NCI-H2227 (cell line): ENCODE data around the gene SLC25A21.
"Not testable (repeated sequence)": the region's sequence is repeated elsewhere in the genome, so short reads cannot be mapped to it uniquely, and the experiment has no call there.

Source experiments
- DNase-seq: peaks from one replicate; lab custom pipeline; 2025; ENCODE audit not compliant: unreplicated experiment; lab: John Stamatoyannopoulos, UW

Gene SLC25A21

DNA sequence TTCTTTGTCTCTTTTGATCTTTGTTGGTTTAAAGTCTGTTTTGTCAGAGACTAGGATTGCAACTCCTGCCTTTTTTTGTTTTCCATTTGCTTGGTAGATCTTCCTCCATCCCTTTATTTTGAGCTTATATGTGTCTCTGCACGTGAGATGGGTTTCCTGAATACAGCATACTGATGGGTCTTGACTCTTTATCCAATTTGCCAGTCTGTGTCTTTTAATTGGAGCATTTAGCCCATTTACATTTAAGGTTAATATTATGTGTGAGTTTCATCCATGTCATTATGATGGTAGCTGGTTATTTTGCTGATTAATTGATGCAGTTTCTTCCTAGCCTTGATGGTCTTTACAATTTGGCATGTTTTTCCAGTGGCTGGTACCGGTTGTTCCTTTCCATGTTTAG is 276.1 kb downstream of the SLC25A21 start:
- not testable (repeated sequence) for DNase-seq

DNA sequence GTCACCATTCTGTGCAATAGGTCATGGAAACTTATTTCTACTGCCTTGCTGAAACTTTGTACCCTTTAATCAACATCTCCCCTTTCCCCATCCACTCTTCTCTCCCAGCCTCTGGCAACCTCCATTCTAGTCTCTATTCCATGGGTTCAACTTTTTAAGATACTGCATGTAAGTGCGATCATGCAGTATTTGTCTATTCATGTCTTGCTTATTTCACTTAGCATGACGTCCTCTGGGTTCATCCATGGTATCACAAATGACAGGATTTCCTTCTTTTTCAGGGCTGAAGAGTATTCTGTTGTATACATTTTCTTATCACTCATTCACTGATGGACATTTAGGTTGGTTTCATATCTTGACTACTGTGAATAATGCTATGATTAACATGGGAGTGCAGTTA is 288.4 kb downstream of the SLC25A21 start:
- DNase-seq = no peak

DNA sequence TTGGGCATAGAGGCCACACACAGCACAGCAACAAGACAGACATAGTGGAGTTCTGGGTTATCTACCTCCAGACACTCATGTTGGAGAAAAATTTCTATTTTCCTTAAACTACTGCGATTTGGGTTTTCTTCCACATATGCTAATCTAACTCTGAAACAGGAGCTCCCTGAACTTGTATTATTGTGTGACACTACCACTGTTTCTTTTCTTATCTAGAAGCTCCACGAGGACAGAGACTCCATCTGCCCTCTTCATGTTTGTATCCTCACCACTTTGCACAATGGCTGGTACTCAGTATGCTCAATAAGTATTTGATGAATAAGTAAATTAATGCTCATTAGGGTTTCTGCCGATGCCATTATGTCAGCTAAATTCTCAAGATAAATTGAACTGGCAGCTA is 292.1 kb downstream of the SLC25A21 start:
- no peak for DNase-seq

DNA sequence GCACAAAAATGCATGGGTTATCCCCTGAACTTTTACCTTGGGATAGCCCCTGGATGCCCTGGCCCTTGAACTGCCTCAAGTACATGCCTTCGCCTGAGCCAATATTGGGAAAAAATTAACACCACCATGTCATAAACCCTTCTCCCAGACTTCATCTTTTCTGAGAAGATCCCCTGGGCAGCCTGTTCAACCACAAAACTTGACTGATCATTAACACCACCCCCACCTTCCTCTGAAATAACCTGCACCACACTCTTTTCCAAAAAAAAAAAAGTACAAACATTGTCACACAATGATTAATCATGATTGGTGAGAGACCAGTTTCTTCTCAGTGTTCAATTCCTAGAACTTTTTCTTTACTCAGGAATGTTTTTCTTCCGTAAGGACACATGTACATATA is 292.8 kb downstream of the SLC25A21 start:
- no peak for DNase-seq

DNA sequence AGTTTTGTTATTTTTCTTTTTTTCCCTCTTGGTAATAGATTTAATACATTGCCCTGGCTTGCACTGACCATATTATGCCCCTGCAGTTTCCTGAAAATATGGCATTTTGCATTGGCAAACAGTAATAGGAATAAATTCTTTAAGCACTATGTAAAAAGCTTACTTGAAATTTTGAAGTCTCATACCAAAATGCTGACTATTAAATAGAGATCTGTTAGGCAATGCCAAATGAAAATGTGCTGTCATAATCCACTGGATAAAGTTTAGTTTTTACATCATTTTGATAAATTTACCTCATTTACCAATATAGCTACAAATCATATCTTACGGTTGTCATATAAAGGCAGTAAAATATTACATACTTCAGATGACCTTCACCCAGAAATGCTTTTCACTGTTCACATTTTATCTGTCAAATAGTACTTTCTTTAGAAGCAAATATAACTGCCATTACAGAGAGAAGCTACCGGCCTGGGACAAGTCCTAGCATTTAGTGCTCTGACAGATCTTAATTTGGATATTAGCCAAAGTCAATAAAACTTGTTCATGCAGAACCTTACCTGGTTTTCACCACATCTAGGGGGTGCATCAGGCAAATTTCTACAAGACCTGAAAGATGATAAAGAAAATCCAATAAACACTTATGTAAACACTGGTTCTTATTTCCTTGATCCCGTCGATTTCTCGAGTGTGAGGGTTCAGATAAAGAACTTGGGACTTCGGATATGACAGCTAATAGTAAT is 297.8 kb downstream of the SLC25A21 start:
- no peak for DNase-seq

DNA sequence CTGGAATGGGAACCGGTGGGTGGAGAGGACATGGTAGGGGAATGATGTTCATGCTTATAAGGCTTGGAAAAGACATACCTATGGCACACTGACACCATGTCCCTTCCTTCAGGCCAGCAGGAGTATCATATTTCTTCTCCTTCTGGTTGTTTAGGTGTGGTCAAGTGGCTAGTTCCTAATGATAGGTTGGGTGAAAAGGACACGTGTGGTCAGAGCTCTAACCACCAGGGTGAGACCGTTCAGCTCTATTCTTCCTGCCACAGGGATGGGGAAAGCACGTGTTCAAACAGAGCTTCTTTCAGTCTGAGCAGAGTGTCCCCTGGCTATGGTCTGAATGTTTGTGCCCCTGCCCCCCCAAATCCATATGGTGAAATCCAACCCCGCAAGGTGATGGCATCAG is 301.6 kb downstream of the SLC25A21 start:
- DNase-seq = no peak

DNA sequence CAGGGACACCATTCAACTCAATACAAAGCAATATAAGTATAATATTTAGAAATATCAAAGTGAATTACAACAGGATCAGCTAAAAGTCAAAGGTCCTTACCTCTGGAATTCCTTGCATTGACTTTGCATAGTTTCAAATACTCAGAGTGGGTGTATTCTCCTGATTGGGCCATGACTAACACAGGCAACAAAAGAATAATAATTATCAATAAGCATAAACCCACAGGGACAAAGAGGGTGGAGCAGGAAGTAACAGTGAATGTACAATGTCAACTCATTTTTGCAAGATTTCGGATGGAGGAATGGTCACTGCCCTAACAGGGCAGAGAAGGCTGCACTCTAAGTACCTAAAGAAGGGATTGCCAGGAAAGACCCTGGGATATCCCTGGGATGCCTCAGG is 303.3 kb downstream of the SLC25A21 start:
- DNase-seq = no peak

DNA sequence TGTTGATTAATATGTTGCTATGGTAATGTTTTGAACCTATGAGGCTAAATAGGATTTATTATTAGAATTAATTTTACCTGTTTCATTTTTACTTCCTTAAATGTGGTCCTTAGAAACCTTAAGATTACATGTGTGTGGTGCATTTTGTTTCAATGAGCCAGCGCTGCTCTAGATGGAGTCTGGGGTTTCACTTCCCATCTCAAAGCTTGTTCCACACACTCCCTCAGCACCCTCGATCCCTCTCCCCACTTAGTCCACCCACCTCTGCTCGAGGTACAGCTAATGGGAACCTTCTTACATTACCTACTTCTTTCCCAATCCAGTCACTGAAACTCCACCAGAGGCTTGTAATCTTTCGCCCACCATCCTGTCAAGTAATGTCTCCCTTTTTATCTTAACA is 305.5 kb downstream of the SLC25A21 start:
- DNase-seq = no peak

DNA sequence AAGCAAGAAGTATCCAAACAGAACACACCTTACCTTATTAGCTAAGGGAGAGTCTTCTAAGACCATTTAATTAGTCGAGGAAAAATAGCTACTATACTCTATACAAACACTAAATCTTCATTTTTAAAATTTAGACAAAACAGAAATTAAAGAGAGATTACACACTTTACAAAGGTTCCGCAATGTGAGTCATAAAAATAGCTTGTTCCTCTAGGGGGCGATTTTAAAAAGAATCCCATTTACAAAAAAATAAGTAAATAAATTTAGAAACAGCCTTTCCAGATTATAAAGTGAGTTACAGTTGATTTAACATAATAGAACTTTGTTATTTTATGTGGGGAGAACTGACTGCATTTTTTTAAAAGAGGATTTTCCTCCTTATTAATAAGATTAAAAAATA is 309.1 kb downstream of the SLC25A21 start:
- no peak for DNase-seq

DNA sequence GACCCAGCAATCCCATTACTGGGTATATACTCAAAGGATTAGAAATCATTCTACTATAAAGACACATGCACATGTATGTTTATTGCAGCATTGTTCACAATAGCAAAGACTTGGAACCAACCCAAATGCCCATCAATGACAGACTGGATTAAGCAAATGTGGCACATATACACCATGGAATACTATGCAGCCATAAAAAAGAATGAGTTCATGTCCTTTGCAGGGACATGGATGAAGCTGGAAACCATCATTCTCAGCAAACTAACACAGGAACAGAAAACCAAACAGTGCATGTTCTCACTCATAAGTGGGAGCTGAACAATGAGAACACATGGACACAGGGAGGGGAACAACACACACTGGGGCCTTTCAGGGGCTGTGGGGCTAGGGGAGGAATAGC is 310.2 kb downstream of the SLC25A21 start:
- not testable (repeated sequence) for DNase-seq

DNA sequence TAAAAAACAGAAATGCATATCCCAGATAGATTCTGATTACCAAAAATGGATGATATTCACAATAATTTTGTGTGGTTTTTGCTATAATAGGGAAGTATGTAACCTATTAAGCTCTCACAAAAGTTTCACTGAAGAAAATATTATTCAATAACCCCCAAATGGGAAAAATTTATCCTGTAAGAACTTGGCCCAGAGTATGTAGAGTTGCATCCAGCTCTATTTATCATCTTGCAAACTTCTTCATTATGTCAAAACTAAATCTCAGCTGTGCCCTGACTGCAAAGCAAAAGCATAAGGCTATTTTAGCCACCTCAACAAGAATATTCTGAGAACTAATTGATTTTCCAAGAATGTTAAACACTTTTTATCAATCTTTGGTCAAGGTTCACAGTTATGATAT is 311.6 kb downstream of the SLC25A21 start:
- no peak for DNase-seq

DNA sequence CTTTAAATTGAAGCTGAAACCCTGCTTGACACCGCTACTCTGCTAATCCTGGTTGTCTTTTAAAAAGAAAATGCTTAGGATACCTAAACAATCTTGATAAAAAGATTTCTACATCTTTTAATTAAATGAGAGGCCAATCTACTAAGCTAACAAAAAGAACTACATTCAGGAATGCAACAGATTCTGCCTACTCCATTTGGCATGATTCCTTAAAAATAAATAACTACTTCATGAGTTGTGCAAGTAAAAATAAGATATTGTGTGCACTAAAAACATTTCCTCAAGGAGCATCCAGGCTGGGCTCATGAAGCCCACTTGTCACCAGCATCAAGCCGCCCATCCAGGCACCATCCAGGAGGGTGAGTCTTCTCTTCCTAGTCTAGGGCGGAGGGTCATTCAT is 313.3 kb downstream of the SLC25A21 start:
- DNase-seq = no peak

DNA sequence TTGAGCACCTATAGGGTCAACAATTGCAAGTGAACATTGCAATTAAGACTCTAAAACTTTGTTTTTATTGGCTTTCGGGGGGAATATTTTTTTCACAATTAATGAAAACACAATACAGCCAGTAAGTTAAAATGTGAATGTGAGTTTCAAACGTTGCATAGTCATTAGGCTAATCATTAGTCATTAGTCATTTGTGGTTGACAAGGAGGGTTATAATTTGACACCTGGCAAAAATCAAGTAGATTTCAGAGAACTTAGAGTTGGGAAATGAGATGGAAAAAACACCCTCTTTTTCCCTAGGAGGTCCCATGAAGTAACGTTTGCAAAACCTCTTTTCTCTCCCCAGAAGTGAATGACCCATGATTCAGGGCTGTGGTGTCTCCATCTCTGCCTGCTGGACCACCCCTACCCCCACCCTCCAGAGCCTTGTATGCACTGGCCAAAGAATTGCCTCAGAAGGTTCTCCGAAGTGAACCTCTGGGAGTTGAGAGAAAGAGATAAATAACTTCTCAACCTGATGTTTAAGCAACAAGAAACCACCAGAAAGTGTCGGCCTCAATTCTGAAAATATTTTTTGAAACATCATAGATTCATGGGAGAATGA is 314.5 kb downstream of the SLC25A21 start:
- no peak for DNase-seq

DNA sequence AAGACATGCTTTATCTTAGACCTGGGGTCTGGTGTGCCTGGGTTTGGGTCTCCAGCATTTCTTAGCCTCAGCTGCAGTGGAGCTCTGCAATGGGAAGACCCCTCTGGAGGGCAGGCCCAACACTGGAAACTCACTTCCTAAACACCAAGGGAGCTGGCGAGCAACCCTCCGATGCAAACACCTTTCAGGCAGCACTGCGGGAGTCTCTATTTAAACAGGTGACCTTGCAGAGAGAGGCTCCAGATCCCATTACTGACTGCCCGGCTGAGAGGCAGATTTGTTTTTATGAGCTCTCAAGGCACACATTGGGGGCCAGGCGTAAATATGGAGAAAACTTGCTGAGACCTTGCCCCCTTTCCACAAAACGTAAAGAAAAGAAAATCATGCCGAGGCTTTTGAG is 315.3 kb downstream of the SLC25A21 start:
- DNase-seq = peak; percentile 16

DNA sequence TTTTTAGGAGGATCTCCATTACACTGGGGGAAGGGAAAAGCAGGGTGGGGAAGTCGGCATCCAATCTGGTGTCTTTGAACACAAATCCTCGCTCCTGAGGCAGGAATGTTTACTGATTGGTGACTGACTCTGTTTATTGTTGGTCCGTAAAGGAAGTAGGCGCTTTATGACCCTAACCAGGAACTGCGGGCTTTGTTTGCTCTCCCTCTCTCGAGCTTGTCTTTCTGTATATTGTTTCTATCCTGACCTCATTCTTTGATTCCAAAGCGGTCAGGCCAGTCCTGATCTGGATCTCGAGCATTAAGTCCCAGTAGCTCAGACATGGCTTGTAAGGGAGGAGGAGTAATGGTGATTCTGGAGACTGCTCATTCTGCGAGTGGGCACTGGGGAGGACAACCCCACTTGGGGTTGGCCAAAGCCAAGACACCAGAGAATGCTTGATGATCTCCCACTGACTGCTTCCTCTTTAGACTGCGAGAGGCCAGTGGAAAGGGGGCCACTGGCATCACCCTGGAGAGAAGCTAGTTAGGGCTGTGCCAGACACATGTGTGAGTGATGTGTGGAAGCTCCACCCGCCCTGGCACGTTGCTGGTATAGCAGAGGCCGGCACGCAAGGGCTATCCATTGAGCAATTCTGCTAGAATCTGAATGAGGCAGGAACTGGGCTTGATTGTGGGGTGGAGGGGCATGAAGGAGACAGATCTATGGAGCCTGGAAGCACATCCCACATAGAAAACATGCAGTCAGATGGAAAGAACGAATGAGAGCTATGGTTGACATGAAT is 316.1 kb downstream of the SLC25A21 start:
- no peak for DNase-seq

DNA sequence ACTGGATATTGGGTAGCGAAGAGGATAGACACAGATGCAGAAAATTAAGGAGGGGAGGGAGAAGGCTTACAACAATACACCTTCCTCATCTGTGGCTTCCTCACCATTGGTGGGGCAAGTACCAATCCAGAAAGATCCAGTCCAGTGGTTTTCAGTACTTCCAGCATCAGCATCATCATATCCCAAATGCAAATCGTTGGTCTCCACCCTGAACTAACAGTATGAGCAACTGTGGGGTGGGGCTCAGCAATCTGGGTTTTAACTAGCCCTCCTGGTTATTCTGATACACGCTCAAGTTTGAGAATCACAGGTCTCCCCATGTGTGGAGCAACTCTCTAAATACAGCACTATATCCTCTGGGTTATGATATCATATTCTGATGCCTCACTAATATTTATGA is 317.0 kb downstream of the SLC25A21 start:
- no peak for DNase-seq

DNA sequence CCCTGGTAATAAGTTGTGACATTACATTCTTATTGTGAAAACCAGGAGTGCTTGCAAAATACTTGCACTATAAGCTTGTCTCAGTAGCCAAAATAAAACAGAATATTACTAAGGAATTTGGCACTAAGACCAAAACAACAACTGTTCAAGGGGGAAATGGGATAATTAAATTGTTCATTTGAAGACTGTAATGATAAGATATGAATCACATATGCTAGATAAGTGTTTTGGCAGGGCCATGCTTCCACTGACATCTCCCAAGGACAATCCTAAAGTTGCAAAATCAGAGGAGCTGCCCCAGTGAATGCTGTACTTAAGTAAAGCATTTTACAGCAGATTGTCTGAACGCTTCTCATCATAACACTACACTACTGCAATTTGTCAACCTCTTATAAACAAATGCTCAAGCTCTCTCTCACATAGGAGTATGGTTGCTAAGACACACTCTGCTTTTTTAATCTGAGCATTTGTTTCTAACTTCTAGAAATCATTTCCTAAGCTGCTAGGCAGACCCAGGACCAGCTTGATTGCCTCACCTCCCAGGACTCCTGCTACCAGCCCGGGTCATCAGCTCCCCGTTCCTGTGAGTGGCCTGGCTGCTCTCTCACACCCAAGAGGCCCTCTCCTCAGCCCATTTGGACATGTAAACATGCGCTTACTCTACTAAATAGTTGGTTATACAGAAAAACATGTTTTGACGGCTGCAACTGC is 319.3 kb downstream of the SLC25A21 start:
- DNase-seq = no peak

DNA sequence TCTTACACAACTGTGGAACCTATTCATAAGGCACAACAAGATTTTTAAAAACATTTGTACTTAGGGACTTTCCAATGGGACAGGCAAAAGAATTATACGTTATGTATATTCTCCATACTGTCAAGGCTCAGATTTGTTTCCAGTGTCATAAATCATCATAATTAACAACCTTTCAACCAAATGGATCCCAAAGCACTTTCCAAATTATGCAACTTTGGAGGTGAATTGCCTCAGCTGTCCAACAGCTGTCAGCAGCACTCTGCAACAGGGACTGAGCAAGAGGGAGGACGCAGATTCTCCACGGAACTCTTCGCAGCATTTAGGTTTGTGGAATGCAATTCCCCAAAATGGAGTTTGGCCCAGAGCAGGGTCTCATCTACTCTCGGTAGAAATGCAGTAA is 324.2 kb downstream of the SLC25A21 start:
- DNase-seq = no peak

DNA sequence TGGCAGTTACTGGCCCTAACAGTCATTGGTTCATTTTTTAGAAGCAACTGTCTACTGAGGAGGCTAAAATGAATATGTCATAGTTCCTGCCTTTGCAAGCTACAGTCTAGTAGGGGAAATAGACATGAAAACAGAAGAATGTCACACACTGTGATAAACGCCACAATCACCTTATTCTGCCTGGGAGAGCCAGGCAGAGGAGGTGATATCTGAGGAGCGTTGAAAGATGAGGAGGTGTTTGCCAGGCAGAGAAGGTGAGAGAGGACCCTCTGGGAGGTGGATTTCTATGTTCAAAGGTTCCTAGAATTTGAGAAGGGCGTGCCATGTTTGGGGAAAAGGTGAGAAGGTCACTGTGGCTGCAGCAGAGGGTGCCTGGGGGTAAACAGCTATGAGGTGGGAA is 325.0 kb downstream of the SLC25A21 start:
- no peak for DNase-seq

DNA sequence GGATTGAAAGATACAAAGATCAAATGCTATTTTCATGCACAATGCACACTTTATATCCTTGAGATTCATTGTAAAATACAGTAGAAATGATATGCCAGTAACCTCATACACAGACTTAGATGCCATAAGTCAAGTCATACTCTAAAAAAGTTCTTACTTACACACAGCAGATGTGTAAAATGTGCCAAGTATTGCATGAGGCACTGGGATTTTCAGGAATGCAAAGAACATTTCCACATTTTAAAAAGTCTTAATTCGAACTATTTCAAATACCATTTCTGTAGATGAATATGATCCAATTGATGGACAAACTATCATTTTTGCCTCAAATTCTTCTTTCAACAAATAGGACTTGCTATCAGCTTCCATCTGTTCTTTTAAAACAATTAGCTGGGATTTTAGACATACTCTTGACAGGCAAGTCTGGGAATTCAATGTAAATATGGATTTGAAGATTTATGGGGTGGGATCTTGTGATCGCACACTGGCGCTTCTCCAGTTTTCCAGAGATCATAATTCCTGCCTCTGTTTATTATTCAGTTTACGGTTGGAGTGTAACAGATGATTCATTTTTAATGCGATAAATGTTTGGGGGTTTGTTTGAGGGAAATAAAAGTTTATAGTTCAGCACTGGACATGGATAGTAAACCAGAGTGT is 326.9 kb downstream of the SLC25A21 start:
- DNase-seq = no peak
